GOT3 (cell line): ENCODE results near the gene ZNF22.

Source experiments
- DNase-seq: peaks from one replicate; lab custom pipeline; 2025; ENCODE audit warnings: mixed read lengths; lab: John Stamatoyannopoulos, UW

ZNF22 gene

DNA sequence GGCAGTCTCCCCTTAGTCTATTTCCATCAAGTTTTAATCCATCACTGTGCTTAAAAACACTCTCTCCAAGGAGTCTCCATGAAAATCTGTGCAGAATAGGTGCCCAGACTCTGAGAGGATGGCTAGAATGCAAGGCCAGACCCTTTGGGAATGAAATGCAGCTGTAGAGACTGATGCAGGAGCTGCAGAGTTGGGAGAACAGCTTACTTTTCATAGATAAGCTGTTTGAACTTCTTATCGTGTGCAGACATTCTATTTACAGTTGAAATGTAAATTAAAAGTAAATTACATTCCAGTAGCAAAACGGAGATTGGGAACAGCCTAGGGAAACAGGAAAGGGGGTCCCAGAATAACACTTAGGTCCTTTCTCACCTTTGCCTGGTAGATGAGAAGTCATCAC, 14.9 kb downstream of the ZNF22 start:
- no peak for DNase-seq

GRCh38 chr10:45023426-45023825, 22.7 kb downstream of the ZNF22 start:
- DNase-seq = no peak

GRCh38 chr10:45034301-45034700, 33.6 kb downstream of the ZNF22 start:
- no peak for DNase-seq

DNA sequence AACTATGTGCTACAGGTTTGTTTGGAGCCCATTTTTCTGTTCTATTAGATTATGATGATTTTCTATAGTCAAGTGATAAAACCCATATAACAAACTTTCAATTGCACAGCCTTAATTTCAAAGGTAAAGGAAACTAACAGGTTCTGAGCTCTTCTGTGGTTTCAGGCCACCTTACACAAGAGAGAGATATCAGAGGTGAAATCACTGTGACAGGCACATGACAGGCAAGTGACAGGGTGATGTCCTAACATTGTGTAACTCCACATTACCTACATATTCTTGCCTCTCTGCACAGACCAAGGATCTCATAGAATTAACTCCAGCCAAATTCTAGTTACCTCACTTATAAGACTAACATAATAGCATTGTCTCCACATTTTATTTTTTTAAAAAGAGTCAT, 35.0 kb downstream of the ZNF22 start:
- no peak for DNase-seq

DNA sequence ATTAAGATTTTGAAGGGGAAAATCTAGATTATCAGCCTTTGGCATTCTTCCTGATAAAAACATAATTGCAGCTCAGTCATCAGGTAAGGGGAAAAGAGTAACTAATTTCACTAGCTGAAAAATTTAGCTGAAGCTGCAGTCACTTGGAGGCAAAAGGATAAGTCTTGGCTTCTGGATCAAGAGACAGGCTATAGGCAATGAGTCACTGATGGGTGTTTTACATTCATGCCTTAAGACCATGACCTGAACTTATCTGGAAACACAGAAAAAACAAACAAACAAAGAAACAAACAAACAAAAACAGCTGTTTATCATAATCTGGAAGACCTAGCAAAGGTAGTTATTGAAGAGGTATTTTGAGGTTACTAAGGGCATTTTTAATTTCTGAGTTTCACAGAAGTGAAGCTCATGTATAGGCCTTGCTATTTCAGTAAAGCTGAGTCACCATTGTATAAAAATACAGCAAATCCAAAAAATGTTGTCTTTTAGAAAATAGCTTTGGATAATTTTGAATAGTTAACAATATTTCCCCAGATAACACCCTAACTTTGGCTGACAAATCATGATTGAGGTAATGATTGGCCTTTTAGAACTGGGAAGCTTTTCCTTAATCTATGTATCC, 40.3 kb downstream of the ZNF22 start:
- no peak for DNase-seq

GRCh38 chr10:45044290-45044689, 43.6 kb downstream of the ZNF22 start:
- DNase-seq = no peak

- no peak for DNase-seq
Observed at GRCh38 chr10:45050551-45051235, 50.0 kb downstream of the ZNF22 start.

DNA sequence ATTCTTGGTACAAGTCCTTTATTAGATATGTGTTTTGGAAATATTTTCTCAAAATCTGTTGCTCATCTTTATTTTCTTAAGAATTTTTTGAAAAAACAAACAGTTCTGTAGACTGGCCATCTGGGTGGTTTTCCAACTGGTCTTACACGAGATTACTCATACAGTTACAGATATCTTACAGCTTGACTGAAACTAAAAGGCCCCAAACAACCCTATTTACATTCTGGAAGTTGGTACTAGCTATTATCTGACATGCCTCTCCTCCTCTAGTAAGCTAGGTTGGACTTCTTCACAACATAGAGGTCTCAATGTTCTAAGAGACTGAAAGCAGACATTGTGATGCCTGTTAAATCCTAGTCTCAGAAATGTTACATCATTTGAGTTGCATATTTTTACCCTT, 52.0 kb downstream of the ZNF22 start:
- no peak for DNase-seq

GRCh38 chr10:45053569-45054100, 52.9 kb downstream of the ZNF22 start:
- no peak for DNase-seq
